T-cell (primary cell): ENCODE measurements around the gene NCKAP5L. TPM values are rescaled to one million over a fixed set of nuclear protein-coding genes. Genes with fewer than 3 reads are reported as not detected.

Experiments used
- ATAC-seq, 4 experiments: fragments of 200-7000 bp in 3 of 4; fragments of 150-1000 bp in 1 of 4; cut with Tn5 transposase; replicated peaks in 1 of 4; 1 replicate in 3 of 4; 2 replicates in 1 of 4; pipeline ENCODE4 v1.10.0; 2021; ENCODE audit warnings: moderate library complexity in 3 of 4, mild to moderate bottlenecking in 2 of 4, moderate number of reproducible peaks in 1 of 4
- CTCF ChIA-PET, 2 donors: fragments of 300-600 bp; sonication (Branson Sonifier 250); formaldehyde crosslinking; loops; one replicate each; lab custom pipeline; 2022; ENCODE audit warnings: antibody characterized with exemption in 2 of 2; lab: Charles Lee
- POLR2A ChIA-PET, 2 donors: fragments of 300-600 bp; sonication (Branson Sonifier 250); formaldehyde crosslinking; loops; one replicate each; lab custom pipeline; 2022; ENCODE audit warnings: antibody characterized with exemption in 2 of 2; lab: Charles Lee
- DNase-seq, 35 experiments: peaks; one replicate each; pipeline versions ENCODE4 v3.0.0 to v3.0.0-alpha.2; 2013 to 2023
- H3K27ac ChIP-seq: one replicate; pipeline ENCODE4 v1.5.1; 2013; ENCODE audit warnings: low read length
- H3K27me3 ChIP-seq, 2 experiments: replicated peaks in 1 of 2; 1 replicate in 1 of 2; 2 replicates in 1 of 2; pipeline versions ENCODE4 v1.6.1 to v1.7.0; 2013; ENCODE audit warnings: low read length in 1 of 2, mixed read lengths in 1 of 2; ENCODE audit not compliant: control insufficient read depth in 2 of 2, insufficient read depth in 2 of 2; ENCODE audit errors: extremely low read depth in 1 of 2
- H3K36me3 ChIP-seq, 2 donors: 1 replicate in 1 of 2; 2 replicates in 1 of 2; pipeline versions ENCODE4 v1.6.1 to v1.7.0; 2013; ENCODE audit warnings: low read length in 1 of 2; ENCODE audit not compliant: control insufficient read depth in 2 of 2, insufficient read depth in 1 of 2; ENCODE audit errors: extremely low read depth in 1 of 2
- H3K4me1 ChIP-seq, 2 experiments: 1 replicate in 1 of 2; 2 replicates in 1 of 2; pipeline versions ENCODE4 v1.6.1 to v1.7.0; 2013; ENCODE audit warnings: low read length in 2 of 2, mixed read lengths in 1 of 2; ENCODE audit not compliant: insufficient read depth in 2 of 2, control insufficient read depth in 1 of 2; ENCODE audit errors: extremely low read depth in 1 of 2
- H3K4me3 ChIP-seq, 2 donors: 1 replicate in 1 of 2; 2 replicates in 1 of 2; pipeline versions ENCODE4 v1.5.1 to v1.7.0; 2013; ENCODE audit warnings: mild to moderate bottlenecking in 2 of 2, low read length in 1 of 2, moderate library complexity in 1 of 2; ENCODE audit not compliant: control insufficient read depth in 1 of 2; ENCODE audit errors: extremely low read depth in 1 of 2
- H3K9me3 ChIP-seq: 2 replicates; pipeline ENCODE4 v1.7.0; 2013
- H3K27ac Mint-ChIP-seq, 2 donors: one replicate each; pipeline ENCODE4 v1.8.0; 2020 to 2021; ENCODE audit warnings: mild to moderate bottlenecking in 2 of 2, mixed read lengths in 2 of 2
- H3K27me3 Mint-ChIP-seq, 2 donors: one replicate each; pipeline ENCODE4 v1.8.0; 2021 to 2022; ENCODE audit warnings: mixed read lengths in 2 of 2
- H3K36me3 Mint-ChIP-seq: one replicate; pipeline ENCODE4 v1.8.0; 2021; ENCODE audit warnings: mixed read lengths
- H3K4me1 Mint-ChIP-seq, 3 donors: one replicate each; pipeline ENCODE4 v1.8.0; 2020 to 2022; ENCODE audit warnings: mixed read lengths in 3 of 3, mild to moderate bottlenecking in 1 of 3
- H3K4me3 Mint-ChIP-seq, 3 donors: one replicate each; pipeline ENCODE4 v1.8.0; 2020 to 2022; ENCODE audit warnings: mild to moderate bottlenecking in 3 of 3, mixed read lengths in 3 of 3, moderate library complexity in 3 of 3
- H3K9me3 Mint-ChIP-seq, 3 donors: one replicate each; pipeline ENCODE4 v1.8.0; 2020 to 2022; ENCODE audit warnings: mixed read lengths in 3 of 3
- WGBS: methylation state at CpG from one replicate; pipeline ENCODE4 v1.1.5; 2013; ENCODE audit warnings: missing lambda C conversion rate; ENCODE audit not compliant: insufficient coverage; 5-methylcytosine and 5-hydroxymethylcytosine counted together
- total RNA-seq, 35 experiments: library from RNA in 6 of 35; stranded (reverse) in 6 of 35; fragments of 120-200 nt in 1 of 35; gene quantifications; one replicate each; pipeline versions ENCODE4 v1.2.1 to v1.2.4 and lab custom pipeline; 2013 to 2026

The NCKAP5L gene
- total RNA-seq, 5 donors from 2014 or later (not counting 1 experiment from before 2014, with no cell fraction given): 11.1 to 12.9 (median 12.6) TPM

- POLR2A ChIA-PET: interaction anchor here in 1 of 2 donors (0.5 kb wide), 1 partner anchor 160 kb away, joined by 4 read pairs; no protein-coding TSS in a partner anchor
- CTCF ChIA-PET: interaction anchor here in 1 of 2 donors (1.1 kb wide), 1 partner anchor 19 kb away, joined by 4 read pairs; no protein-coding TSS in a partner anchor
- WGBS: 94% methylated on average over 11 of the region's 14 CpGs
- H3K4me3 Mint-ChIP-seq: no peak overlapping the region
- Histone ChIP-seq H3K27ac (no peak overlapping the region), H3K4me1 (peaks cover 0 to 6% of the 10 kb centered on the region in 2 experiments), H3K27me3 (peaks cover 0 to 23% of the 10 kb centered on the region in 2 experiments), H3K9me3 (no peaks in the 10 kb centered on the region), H3K4me3 (no peak overlapping the region), H3K36me3 (no peaks in the 10 kb centered on the region)
- DNase-seq (no peak), ATAC-seq (no peak)
- H3K27me3 Mint-ChIP-seq: peaks cover 0 to 2% of the 10 kb centered on the region in 2 donors
- H3K27ac Mint-ChIP-seq: no peak overlapping the region
- H3K9me3 Mint-ChIP-seq: no peaks in the 10 kb centered on the region
- peaks cover 0 to 2% (median 0%) of the 10 kb centered on the region in 3 donors for H3K4me1 Mint-ChIP-seq
- H3K36me3 Mint-ChIP-seq: no peaks in the 10 kb centered on the region
Measured at GRCh38 chr12:49869816-49870500, 41.7 kb upstream of the NCKAP5L start.

DNA sequence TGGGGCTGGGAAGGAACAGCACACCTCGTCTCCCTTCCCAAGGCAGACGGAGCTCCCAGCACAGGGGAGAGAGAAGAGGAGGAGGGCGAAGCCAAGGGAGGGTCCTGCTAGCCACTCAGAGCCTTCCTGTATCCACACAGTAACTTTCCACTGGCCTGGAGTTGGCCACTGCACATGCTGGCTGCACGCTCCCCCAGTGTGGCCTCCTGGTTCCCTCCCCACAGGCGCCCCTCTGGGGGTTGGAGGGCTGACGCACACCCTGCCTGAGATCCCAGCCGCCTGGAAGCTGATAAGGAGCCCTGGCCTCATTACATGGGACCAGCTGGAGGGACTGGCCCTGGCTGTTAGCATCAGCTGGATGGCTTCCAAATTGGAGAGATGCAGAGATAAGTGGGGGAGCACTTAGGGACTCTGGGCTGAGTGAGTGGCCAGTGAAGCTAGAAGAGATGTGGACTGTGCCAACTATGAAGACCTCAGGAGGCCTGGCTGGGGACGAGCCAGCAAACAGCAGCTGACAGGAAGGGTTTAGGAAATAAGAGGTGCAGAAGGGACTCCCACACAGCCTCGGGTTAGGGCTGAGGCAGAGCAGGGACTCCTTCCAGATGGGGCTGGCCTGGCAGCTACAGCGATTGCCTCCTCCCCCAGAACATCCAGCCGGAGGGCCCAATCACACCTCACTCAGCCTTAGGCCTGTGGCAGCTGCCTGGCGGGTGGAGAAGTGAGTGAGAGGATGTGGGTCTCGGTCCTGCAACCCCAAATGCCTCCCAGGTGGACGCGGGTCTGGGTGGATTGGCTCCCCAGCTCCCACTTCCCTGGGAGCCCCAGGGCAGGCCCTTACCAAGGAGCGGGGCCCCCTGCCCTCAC, 41.0 kb upstream of the NCKAP5L start:
- Mint-ChIP-seq H3K27ac (no peak overlapping the region), H3K4me1 (peaks cover 0 to 2% (median 0%) of the 10 kb centered on the region in 3 donors), H3K4me3 (no peak overlapping the region), H3K27me3 (peaks cover 4 to 5% of the 10 kb centered on the region in 2 donors), H3K36me3 (no peaks in the 10 kb centered on the region), H3K9me3 (no peaks in the 10 kb centered on the region)
- Histone ChIP-seq H3K27ac (no peak overlapping the region), H3K4me3 (no peak overlapping the region), H3K9me3 (no peaks in the 10 kb centered on the region), H3K36me3 (no peaks in the 10 kb centered on the region), H3K4me1 (peaks cover 0 to 6% of the 10 kb centered on the region in 2 experiments), H3K27me3 (peaks cover 0 to 29% of the 10 kb centered on the region in 2 experiments)
- CTCF ChIA-PET: interaction anchor here in 1 of 2 donors (1.1 kb wide), 1 partner anchor 18 kb away, joined by 4 read pairs; no protein-coding TSS in a partner anchor
- POLR2A ChIA-PET: no interaction called here
- ATAC-seq: no peak
- 68% methylated on average over 6 of the region's 16 CpGs for WGBS
- DNase-seq: no peak

- no peak overlapping the region for H3K27ac Mint-ChIP-seq
- no peaks in the 10 kb centered on the region for H3K9me3 ChIP-seq
- CTCF ChIA-PET: no interaction called here
- H3K36me3 ChIP-seq: no peaks in the 10 kb centered on the region
- no peaks in the 10 kb centered on the region for H3K9me3 Mint-ChIP-seq
- H3K4me1 Mint-ChIP-seq: peaks cover 0 to 2% (median 0%) of the 10 kb centered on the region in 3 donors
- H3K27me3 Mint-ChIP-seq: peaks cover 4 to 5% of the 10 kb centered on the region in 2 donors
- no peak overlapping the region for H3K4me3 Mint-ChIP-seq
- DNase-seq: no peak
- H3K27ac ChIP-seq: no peak overlapping the region
- POLR2A ChIA-PET: no interaction called here
- H3K27me3 ChIP-seq: peaks cover 0 to 29% of the 10 kb centered on the region in 2 experiments
- no peaks in the 10 kb centered on the region for H3K36me3 Mint-ChIP-seq
- peaks cover 0 to 6% of the 10 kb centered on the region in 2 experiments for H3K4me1 ChIP-seq
- 92% methylated on average over 14 of the region's 16 CpGs for WGBS
- ATAC-seq: no peak
- no peak overlapping the region for H3K4me3 ChIP-seq
Measured at GRCh38 chr12:49868449-49868848, 40.2 kb upstream of the NCKAP5L start.

DNA sequence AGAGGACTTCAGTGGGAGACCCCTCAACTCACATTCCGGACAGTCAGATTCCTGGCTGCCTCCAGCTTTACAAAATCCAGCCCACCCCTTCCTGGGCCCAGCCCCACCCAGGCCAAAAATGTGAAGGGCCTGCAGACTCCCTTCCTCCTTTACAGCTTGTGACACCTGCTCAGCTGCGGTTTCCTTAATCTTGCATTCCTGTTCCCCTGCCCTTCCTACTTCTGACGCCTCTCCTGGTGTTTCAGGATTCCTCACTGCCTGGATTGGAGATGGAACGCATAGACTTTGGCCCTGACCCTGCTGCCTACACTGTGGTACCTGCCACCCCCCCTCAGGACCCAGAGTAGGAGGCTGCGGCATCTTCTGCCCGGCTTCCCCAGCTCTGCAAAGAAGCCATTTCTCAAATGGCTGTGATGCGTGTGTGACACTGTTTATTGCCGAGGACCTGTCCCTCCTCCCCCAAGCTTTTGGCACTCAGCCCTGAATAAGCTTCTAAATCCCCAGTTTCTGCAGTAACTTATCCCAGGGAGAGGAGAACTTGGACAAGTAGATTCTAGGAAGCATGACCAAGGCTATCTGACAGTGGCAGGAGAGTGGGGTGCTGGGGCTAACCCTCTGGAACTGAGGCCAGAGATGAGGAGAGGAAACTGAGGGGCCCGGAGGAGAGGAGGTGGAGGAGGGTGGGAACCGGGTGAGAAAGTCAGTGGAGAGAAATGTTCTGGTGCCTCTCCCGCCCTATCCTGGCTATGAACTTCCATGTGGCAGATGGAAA, 39.5 kb upstream of the NCKAP5L start:
- ATAC-seq: no peak

DNA sequence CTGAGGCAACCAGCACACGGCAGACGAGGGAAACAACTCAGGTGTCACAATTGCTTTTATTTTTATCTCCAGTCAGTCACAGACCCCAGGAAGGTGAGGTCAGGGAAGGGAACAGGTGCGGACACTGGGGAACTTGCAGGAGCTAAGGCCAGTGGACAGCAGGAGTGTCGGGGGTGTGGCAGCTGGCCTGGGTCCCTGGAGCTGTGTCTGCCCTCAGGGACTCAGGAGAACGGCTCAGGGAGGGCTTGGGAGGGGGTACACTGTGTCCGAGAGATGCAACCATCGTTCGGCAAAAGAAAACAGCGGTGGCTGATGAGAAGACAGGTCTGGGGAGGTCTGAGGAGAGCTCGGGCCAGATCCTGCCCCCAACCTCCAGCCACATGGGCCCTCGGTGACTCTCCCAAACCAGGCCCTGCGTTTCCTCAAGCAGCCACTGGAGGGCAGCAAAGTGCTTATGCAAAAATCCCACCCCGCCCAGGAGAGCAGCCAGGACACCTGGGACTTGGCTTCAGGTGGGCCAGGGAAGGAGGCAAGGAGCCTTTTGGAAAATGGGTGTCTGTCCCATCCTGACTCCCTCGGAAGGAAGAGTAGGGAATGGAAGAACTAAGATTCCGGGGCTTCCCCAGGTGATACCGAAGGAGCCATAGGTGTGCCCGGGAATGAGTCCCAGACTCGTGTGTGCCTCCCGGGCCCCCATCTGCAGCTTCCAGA, 38.8 kb upstream of the NCKAP5L start:
- ChIA-PET POLR2A (no interaction called here), CTCF (interaction anchor here (0.5 to 1.3 kb wide), 4 partner anchors 89 to 355 kb away, joined by 3 to 5 read pairs (median 4); partner anchors contain the start of gene TMBIM6 (in 1 of the 2))
- Mint-ChIP-seq H3K36me3 (no peaks in the 10 kb centered on the region), H3K9me3 (no peaks in the 10 kb centered on the region), H3K27ac (peak overlapping the region in 1 of 2 donors; percentile 23), H3K4me3 (no peak overlapping the region), H3K4me1 (peaks cover 0 to 2% (median 0%) of the 10 kb centered on the region in 3 donors), H3K27me3 (peaks cover 4 to 5% of the 10 kb centered on the region in 2 donors)
- DNase-seq (peak; percentile 10 to 81 (median 61)), ATAC-seq (peak; percentile 74 to 85 (median 77))
- no peak overlapping the region for H3K4me3 ChIP-seq
- 65% methylated on average over 7 of the region's 19 CpGs for WGBS
- no peaks in the 10 kb centered on the region for H3K9me3 ChIP-seq
- no peaks in the 10 kb centered on the region for H3K36me3 ChIP-seq
- H3K27ac ChIP-seq: no peak overlapping the region
- peaks cover 0 to 6% of the 10 kb centered on the region in 2 experiments for H3K4me1 ChIP-seq
- peaks cover 0 to 29% of the 10 kb centered on the region in 2 experiments for H3K27me3 ChIP-seq

More for the DNA sequence above, 39.5 kb upstream of the NCKAP5L start:
- WGBS: 65% methylated on average over 4 of the region's 11 CpGs
- ChIA-PET CTCF (interaction anchor here (0.5 to 1.3 kb wide), 2 partner anchors 127 to 142 kb away, joined by 3 to 5 read pairs; partner anchors contain the start of gene TMBIM6 (in 1 of the 2)), POLR2A (no interaction called here)
- Histone ChIP-seq H3K27ac (no peak overlapping the region), H3K4me1 (peaks cover 0 to 6% of the 10 kb centered on the region in 2 experiments), H3K4me3 (no peak overlapping the region), H3K9me3 (no peaks in the 10 kb centered on the region), H3K36me3 (no peaks in the 10 kb centered on the region), H3K27me3 (peaks cover 0 to 29% of the 10 kb centered on the region in 2 experiments)
- Mint-ChIP-seq H3K9me3 (no peaks in the 10 kb centered on the region), H3K4me1 (peaks cover 0 to 2% (median 0%) of the 10 kb centered on the region in 3 donors), H3K36me3 (no peaks in the 10 kb centered on the region), H3K27ac (no peak overlapping the region), H3K4me3 (no peak overlapping the region), H3K27me3 (peaks cover 4 to 5% of the 10 kb centered on the region in 2 donors)
- no peak for DNase-seq
